ENCODE data around the gene SLC7A11. TPM values are rescaled to one million over a fixed set of nuclear protein-coding genes. Genes with fewer than 3 reads are reported as not detected.

The SLC7A11 gene
- total RNA-seq, 1 donor = 118 TPM

- H3K4me3 ChIP-seq (ENCODE audit: low read depth, low read length) = no peak overlapping the region
- no peak for DNase-seq (ENCODE audit: low read depth)
- no peak for TF ChIP-seq CTCF (IDR thresholded peaks at IDR 0.05; ENCODE audit: insufficient read depth, low read length)
These were observed 39.5 kb downstream of the SLC7A11 start for GRCh38 chr4:138202686-138203085.

GRCh38 chr4:138200236-138200590, 41.9 kb downstream of the SLC7A11 start:
- no peak for TF ChIP-seq CTCF (IDR thresholded peaks at IDR 0.05; ENCODE audit: insufficient read depth, low read length)
- H3K4me3 ChIP-seq (ENCODE audit: low read depth, low read length) = no peak overlapping the region
- DNase-seq (ENCODE audit: low read depth) = no peak

- TF ChIP-seq CTCF (IDR thresholded peaks at IDR 0.05; ENCODE audit: insufficient read depth, low read length) = no peak
- no peak overlapping the region for H3K4me3 ChIP-seq (ENCODE audit: low read depth, low read length)
- peak; percentile 40 for DNase-seq (ENCODE audit: low read depth)
These were observed 42.4 kb downstream of the SLC7A11 start for GRCh38 chr4:138199568-138200235.

- no peak for TF ChIP-seq CTCF (IDR thresholded peaks at IDR 0.05; ENCODE audit: insufficient read depth, low read length)
- no peak for DNase-seq (ENCODE audit: low read depth)
- no peak overlapping the region for H3K4me3 ChIP-seq (ENCODE audit: low read depth, low read length)
These were observed 46.0 kb downstream of the SLC7A11 start for GRCh38 chr4:138196153-138196552.

GRCh38 chr4:138193963-138194362, 48.2 kb downstream of the SLC7A11 start:
- DNase-seq (ENCODE audit: low read depth) = no peak
- TF ChIP-seq CTCF (IDR thresholded peaks at IDR 0.05; ENCODE audit: insufficient read depth, low read length) = no peak
- H3K4me3 ChIP-seq (ENCODE audit: low read depth, low read length) = no peak overlapping the region

- no peak overlapping the region for H3K4me3 ChIP-seq (ENCODE audit: low read depth, low read length)
- no peak for DNase-seq (ENCODE audit: low read depth)
- TF ChIP-seq CTCF (IDR thresholded peaks at IDR 0.05; ENCODE audit: insufficient read depth, low read length) = no peak
These were observed 50.0 kb downstream of the SLC7A11 start for GRCh38 chr4:138192113-138192512.

- H3K4me3 ChIP-seq (ENCODE audit: low read depth, low read length) = no peak overlapping the region
- DNase-seq (ENCODE audit: low read depth) = no peak
- no peak for TF ChIP-seq CTCF (IDR thresholded peaks at IDR 0.05; ENCODE audit: insufficient read depth, low read length)
These were observed 51.7 kb downstream of the SLC7A11 start for GRCh38 chr4:138190452-138190858.

Measured in fibroblast of the aortic adventitia (primary cell).